Hematopoietic multipotent progenitor cell treated with erythropoietin and hydrocortisone succinate and interleukin-3 and kit ligand, for 6 days (in vitro differentiated cells): ENCODE data around the gene CABLES1.
"Not testable (repeated sequence)": the region's sequence is repeated elsewhere in the genome, so short reads cannot be mapped to it uniquely, and the experiment has no call there.

ENCODE experiments used
- DNase-seq: peaks from one replicate; pipeline ENCODE4 v3.0.0-alpha.2; 2015

CABLES1 gene

DNA sequence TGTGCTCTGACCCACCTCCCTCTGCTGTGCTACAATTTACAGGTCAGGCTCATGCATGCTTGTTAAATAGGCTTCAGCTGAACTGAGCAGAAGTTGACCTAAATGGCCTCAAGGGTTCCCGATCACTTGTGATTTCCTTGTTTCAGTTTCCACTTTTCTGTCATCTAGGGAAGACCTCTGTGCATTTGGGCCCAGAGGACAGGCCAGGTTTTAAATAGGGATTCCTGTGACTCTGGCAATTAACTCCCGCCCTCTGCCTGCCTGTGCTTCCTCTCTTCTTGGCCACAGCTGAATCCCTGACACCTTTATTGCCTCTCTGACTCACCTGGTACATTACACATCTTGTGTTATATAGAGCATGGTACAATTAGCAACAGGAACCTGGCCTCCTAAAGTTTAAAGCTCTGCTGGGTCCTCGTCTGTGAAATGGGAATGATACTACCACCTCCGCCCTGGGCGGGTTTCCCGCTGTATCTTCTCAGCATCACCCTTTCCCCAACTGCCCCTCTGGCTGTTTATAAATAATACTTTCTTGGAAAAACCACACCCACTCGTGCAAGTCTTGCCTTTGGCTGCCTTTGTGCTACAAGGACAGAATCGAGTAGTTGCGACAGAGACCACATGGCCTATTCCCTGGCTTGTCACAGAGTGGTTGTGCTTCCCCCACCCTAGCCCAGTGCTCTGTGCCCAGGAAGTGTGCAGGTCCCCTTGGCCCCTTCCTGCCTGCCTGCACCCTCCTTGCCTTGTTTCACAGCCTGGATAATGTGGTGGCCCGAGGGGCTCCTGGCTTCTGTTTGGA lies 7.9 kb downstream of the CABLES1 start:
- peak; percentile 92 for DNase-seq

DNA sequence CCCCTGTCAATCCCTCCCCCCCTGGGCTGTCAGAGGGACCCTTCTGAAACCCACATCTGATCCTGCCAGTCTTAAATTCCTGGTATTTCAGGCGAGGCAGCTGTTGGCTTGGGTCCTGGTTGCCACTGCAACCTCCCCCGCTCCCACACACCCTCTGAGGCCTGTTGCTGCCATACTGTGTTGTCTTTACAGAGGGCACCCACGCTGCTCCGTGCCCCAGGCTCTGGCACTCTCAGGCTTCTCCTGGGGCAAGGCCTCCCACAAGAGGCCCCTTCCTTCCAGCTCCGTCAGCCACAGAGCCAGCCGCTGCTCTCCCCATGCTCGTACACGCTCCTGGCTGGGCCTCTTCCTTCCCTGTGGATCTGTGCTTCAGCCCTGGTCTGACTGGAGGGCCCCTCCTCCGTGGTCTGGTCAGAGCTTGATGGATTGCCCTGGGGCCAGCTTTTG lies 8.6 kb downstream of the CABLES1 start:
- DNase-seq: peak; percentile 66

DNA sequence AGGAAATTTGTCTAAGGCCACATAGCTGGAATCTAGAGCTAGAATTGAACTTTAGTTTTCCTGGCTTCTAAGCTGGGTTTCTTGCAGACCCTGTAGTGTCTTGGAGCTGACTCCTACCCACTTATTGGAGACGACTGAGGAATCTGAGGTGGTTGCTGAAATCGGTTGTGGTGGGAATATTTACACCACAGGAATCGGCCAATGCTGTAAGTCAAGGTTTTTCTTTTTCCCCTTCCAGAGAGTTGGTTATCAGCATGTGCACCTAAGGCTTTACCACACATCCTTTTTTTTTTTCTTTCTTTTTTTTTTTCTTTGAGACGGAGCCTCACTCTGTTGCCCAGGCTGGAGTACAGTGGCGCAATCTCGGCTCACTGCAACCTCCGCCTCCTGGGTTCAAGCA lies 9.4 kb downstream of the CABLES1 start:
- no peak for DNase-seq

DNA sequence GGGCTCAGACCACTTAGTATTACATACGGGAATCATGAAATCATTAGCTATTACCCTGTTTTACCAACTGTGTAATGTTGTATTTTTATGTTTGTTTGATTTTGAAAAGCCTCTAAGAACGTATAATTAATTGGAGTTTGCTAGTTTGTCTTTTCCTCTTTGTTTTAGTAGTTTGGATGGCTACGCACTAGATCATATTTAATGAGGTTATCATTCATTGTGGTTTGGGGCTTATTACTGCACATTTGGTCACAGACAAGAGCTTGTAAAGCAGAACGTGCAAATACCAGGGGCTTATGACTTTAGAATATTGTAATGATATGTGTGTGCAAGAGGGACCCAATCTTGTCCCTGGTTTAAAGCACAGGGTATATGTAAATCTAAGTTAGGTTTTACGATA lies 10.3 kb downstream of the CABLES1 start:
- DNase-seq: peak; percentile 41

DNA sequence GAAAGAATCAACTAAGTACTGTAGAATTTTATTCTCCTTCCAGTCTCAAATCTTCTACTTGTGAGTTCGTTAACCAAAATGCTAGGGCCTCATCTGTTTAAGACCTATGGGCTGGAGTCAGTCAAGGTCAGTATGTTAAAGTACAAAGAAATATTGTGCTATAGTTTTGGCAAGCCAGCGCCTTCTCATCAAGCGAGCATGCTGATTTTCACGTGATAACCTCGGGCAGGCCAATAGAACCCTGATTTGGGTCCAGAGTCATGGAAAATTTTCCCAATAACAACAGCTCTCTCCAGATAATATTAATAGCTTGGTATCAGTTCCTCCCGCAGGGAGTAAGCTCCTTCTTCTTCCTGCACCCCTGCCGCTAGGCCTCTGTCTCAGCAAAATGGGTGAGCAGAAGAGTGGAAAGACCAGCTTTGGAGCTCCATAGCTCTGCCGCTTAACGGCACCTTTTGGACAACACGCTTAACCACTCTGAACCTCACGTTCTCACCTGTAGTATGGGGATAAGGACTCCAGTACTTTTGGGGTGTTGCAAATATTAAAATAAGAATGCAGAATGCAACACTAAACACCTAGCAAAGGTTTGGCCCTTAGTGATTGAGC lies 11.7 kb downstream of the CABLES1 start:
- DNase-seq: no peak

DNA sequence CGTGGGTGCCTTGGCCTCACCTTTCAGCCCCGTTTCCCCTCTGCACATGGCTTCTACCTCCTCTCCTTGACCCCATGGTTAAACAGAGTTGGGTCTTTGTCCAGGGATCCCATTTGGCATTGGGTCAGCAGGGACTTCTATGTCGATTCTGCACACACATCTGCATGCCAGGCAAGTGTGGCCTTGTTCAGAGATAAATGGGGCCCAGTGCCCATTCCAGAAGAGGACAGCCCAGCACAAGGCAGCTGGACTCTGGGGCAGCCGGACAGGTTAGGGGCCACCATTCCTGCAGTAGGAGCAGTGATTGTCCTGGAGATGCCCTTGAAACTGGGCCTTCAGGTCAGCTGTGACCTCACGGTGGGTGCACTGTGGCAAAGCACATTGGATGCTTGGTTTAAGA lies 13.1 kb downstream of the CABLES1 start:
- no peak for DNase-seq

DNA sequence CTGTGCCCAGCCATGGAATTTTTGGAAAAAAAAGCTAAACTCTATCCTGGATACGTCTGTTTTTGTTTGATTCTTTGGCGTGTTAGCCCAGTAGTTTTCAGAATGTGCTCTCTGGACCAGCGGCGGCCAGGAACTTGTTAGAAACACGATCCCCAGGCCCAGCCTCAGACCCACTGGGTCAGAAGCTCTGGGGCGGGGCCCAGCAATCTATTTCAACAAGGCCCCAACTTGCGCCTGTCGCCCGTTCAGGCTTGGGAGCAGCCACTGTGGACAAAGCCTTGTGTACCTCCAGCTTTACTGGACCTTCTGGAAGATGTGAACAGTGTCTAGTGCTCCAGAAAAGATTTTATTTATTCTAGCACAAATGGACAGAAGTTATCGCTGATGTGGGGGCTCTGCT lies 14.3 kb downstream of the CABLES1 start:
- no peak for DNase-seq

DNA sequence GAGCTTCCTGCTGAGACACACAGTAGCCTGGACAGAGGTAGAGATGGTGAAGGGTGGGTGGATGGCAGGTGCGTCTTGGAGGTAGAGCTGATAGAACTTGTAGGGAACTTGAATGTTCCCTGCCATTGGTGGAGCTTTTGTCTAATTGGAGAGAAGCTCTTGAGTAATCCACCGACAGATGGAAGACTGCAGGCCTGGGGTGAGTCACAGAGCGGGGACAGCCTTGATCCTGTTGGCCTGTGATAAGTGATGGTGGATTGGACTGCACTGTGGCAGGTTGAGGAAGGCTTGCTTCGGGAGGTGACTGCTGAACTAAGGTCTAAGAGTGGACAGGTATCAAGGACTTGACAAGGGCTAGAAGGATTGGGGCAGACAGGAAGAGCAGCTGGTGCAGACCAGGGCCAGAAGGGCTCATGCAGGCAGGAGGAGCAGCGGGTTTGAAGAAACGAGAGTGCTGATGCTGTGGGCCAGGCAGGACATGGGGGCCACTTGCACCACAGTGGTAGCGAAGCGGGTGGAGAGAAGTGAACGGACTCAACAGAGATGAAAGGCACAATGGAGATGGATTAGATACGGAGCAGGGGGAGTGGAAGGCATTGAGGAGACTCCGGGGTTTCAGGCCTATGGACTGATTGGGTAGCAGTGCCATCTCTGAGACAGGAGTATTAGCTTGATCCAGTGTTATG lies 16.3 kb downstream of the CABLES1 start:
- no peak for DNase-seq

DNA sequence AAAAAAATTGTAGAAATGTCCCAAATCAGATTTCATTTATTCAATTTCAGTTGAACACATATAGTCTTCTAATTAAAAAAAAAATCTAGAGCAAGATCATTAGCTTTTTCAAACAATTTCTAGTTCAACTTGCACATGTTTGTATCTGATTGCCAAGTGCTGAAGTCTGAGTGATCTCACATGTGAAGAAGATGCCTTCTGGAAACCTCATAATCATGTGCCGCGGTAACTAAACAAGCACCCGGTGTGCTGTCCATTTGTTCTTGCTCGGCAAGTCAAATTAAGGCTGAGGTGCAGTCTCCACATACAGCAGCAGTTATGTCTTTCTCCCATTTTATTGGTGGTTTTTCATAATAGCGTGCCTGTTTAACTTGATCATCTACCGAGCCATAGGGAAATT lies 18.7 kb downstream of the CABLES1 start:
- no peak for DNase-seq

DNA sequence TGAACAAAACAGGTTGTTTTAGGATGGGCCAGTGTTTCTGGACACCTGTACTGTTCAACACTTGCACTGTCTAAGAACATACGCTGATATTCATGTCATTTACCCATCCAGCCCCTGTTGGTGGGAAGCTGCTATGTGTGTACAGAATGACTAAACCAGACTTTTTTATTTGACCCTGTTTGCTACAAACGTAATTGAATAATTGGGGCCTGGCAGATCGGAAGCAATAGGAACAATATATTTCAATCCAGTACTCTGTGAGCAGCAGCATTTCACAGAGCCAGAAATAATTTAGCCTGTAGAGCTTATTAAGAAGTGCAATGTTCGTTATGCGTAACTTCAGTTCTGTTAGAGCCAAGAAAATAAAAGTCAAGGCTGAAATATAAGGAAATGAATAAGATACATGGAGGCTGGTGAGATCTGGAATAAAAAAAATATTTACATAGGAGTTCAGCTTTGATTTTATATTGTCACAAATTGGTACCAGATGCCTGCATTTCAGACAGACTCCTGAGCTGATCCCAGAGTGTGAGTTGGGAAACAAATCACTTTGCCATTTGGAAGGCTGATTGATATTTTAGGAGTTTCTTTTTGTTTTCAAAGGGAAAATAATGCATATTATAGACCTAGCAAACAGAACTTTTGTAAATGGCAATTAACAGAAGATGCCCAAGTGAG lies 19.7 kb downstream of the CABLES1 start:
- no peak for DNase-seq

DNA sequence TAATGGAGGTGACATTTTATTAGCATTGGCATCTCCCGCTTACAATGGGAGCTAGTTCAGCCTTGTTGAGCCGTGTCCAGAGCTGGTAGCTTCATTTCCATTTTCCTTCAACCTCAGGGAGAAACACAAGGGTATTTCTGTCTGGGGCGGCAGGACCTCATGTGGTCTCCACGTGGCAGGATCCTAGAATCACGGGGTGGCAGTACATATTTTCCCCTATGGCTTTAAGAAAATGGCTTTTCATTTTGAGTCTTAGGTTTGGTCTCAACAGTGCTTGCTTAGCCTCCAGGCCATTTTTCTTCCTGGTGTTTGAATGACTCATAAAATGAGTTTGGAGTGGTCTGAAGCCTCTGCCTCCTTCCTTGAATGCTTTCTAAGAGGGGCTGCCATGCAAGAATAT lies 20.3 kb downstream of the CABLES1 start:
- no peak for DNase-seq

DNA sequence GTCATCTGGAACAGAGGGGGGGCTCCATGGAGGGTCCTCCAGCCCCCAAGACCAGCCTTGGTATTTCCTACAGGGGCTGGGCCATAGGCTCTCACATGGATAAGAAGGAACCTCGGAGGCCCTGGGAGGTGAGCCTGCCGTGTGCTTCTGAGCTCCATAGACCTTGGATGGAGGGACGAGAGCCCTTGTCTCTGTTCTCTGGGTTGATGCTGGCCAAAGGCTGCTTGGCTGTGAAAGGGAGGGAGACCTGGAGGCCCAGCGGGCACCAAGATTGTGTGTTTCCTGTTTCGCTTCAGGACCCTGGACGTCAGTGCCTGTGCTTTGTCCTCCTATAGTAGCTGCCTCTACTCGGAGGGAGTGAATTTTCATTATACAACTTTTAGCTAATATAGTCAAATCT lies 20.8 kb downstream of the CABLES1 start:
- DNase-seq: no peak

DNA sequence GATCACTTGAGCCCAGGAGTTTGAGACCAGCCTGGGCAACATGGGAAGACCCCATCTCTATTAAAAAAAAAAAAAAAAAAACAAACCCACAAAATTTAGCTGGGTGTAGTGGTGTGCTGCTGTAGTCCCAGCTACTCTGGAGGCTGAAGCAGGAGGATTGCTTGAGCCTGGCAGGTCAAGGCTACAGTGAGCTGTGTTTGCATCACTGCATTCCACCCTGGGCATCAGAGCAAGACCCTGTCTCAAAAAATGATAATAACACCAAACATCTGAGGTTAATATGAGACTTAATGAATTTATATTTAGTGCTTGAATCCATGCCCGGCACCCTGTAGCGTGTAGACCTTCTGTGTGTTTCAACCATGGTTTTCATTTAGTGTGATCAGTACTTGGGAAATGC lies 22.8 kb downstream of the CABLES1 start:
- no peak for DNase-seq

DNA sequence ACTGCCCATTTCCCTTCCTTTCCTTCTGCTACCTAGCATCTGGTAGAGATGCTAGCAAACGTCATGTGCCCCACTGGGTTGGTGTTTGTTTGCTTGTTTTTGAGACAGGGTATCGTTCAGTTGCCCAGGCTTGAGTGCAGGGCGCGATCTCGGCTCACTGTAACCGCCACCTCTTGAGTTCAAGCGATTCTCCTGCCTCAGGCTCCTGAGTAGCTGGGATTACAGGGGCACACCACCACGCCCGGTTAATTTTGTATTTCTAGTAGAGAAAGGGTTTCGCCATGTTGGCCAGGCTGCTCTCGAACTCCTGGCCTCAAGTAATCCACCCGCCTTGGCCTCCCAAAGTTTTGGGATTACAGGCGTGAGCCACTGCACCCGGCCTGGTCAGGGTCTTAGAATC lies 23.6 kb downstream of the CABLES1 start:
- DNase-seq: not testable (repeated sequence)

DNA sequence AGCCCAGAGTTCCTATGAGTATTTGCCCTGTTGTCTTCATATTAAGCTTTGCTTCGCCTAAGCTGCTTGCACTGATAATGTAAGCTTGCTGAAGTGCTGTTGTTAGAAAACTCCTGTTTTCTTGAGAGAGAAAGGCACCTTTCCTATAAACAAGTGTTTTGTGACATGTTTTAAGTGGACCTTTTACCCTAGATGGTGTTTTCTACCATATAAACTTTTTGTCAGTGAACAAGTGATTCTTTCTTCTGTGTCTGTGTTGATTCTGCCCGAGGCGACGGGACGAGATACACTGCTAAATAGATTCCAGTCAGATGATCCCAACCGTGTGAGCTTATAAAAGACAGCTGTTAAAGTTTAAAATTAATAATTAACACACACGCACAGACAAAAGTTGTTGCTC lies 24.1 kb downstream of the CABLES1 start:
- DNase-seq: no peak

DNA sequence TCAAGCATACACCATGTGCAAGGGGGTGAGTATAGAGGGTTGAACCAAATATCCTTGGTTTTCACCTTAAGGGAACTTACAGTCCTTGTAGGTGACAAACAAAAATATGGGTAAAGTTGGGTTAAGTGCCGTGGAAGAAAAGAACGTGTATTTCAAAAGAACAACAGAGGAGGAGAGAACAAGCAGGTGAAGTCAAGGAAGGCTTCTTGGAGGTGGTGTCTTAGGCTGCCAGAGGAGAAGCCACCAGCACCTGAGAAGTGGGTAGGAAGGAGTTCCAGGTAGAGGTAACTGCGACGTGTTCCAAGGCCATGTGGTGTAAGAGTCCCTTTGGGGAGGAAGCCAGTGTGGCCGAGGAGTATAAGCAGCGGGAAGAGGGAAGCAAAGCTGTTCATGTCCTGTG lies 27.2 kb downstream of the CABLES1 start:
- DNase-seq: no peak

DNA sequence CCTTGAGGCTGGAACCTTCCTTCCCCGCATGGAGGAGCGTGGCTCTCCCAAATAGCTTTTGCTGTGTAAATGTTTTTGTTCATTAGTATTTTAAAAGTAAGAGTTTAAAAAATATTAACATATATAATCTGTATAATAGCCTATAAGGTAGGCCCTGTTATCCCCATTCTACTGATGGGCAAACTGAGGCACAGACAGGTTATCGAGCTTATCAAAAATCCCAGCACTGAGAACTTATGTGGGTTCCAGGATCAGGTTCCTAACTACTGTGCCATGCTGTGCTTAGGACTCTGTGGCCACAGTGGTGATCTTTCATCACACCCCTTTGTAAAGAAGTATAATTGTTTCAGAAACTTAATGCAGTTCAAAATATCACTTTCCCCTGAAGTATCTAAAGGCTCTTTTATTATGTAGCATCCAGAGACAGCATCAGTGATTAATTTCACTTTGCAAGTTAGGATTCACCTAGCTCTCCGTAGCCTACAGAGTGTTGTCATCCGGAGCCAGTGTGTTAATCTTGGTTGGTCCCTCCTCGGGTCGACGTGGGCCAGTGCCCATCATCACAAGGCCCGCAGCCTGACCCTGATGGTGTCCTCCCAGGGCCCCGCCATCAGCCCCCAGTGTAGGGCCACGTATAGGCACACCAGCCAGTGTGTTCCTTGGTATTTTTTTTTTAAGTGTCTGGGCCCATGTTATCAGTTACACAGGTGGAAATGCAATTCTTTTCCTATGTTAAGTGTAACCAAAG lies 28.7 kb downstream of the CABLES1 start:
- no peak for DNase-seq

DNA sequence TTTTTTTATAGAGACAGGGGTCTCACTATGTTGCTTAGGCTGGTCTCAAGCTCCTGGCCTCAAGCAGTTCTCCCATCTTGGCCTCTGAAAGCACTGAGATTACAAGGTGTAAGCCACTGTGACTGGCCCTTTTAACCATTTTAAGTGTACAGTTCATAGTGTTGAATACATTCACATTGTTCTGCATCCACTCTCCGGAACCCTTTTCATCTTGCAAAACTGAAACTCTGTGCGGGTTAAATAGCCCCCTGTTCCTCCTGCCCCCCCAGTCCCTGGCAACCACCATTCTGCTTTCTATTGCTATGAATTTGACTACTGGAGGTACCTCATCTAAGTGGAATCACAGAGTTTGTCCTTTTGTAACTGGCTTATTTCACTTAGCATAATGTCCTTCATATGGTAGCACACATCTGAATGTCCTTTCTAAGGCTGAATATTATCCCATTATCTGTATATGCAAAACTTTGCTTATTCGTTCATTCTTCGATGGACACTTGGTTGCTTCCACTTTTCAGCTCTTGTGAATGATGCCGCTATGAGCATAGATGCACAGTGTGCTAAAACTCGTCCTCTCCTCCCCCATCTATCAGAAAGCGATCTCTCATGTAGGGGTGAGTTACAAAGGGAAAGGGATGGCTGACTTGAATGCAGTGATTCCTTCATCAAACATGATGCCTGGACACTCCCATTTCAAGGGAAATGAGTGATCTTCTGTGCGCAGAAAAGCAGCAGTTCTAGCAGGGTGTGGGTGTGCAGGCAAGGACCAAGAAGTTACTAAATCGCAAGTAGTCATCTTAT lies 30.2 kb downstream of the CABLES1 start:
- no peak for DNase-seq

DNA sequence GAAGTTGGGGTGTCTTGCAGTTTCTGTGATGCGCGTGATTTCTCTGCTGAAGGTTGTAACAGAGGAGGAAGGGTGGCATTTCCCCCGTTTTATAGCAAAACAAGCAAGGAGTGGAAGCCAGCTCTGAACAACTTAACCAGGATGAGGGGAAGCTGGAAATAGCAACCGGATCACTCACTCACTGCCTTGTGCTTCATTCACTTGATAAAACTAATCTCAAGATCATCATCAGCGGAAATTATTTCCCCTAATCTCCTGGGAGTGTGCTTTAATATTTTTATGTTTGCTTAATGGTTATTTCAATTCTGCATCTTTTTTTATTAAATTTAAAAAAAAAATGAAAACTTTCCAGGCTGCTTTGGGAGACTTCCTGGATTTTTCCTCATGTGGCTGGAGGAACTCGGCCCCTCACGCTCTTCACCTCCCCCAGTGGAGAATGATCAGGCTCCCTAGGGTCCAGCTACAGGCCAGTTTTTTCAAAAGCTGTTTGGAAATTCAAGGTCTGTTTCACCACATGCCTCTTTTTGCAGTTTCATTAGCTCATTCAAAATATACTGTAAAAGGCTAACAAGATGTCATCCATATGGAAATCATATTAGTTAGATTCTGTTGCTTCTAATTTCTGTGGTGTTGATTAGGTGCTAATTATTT lies 31.7 kb downstream of the CABLES1 start:
- no peak for DNase-seq

DNA sequence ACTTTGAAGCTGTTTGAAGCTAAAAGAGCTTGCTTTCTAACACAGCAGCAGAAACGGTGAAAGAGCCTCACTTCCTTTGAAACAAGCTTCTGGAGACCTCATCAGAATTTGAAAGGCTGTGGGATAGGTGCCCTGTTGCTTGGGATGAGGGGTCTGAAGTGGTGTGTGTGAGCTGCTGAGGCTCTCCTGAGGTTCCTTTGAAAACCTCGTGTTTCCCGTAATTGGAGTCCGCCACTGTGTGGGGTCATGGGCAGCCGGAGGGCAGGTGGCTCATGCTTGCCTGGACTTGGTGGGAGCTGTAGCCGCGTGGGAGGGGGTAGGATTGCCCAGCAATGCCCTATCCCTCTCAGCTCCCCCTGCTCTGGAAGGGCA lies 34.4 kb downstream of the CABLES1 start:
- DNase-seq: no peak

DNA sequence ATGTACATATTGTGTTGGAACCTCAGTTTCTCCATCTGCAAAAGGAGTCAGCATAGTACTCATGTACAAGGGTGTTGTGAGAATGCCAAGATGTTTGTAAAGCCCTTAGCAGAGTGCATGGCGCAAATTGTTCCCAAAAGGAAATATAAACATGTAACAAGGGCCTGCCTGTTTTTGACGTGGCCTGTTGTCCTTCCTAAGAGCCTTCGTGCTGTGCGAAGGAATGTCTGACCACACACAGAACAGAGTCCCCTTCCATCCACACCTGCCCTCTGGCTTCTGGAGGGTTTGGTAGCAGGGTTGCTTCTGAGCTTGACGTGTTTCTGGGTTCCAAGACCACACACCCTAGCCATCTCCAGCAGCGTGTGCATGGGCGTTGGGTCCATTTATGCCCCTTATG lies 34.9 kb downstream of the CABLES1 start:
- DNase-seq: no peak
